SU-DHL-6 (cell line): ENCODE data around the gene TMEM178B.

ENCODE experiments used
- H2AFZ ChIP-seq: fragments of 200-600 bp; sonication (generic); 2 replicates; pipeline ENCODE4 v1.6.1; 2014; ENCODE audit warnings: low read depth, mild to moderate bottlenecking, moderate library complexity, mixed read lengths, antibody characterized with exemption, low read length; ENCODE audit not compliant: severe bottlenecking
- H3F3A ChIP-seq: fragments of 200-600 bp; shearing (Covaris generic); 2 replicates; pipeline ENCODE4 v1.6.0; 2016; ENCODE audit warnings: antibody characterized with exemption, mild to moderate bottlenecking; ENCODE audit not compliant: insufficient read depth
- H3K27ac ChIP-seq: fragments of 200-600 bp; sonication (generic); 2 replicates; pipeline ENCODE4 v1.5.1; 2016; ENCODE audit warnings: low read depth, mild to moderate bottlenecking, low read length, moderate library complexity, mixed read lengths
- H3K27me3 ChIP-seq: fragments of 200-600 bp; sonication (generic), shearing (Covaris generic); 2 replicates; pipeline ENCODE4 v1.6.0; 2014; ENCODE audit warnings: mild to moderate bottlenecking, low read length
- H3K36me3 ChIP-seq: fragments of 200-600 bp; sonication (generic); 2 replicates; pipeline ENCODE4 v1.6.1; 2014; ENCODE audit warnings: mild to moderate bottlenecking, low read length, mixed read lengths
- H3K4me2 ChIP-seq: fragments of 300-600, 200-600 bp; shearing (Covaris generic), sonication (generic); 2 replicates; pipeline ENCODE4 v1.6.0; 2014; ENCODE audit warnings: low read length, low read depth, mild to moderate bottlenecking; ENCODE audit not compliant: poor library complexity, severe bottlenecking
- H3K4me3 ChIP-seq: fragments of 200-600 bp; sonication (generic); 2 replicates; pipeline ENCODE4 v1.5.1; 2014; ENCODE audit warnings: antibody characterized with exemption, low read length, mild to moderate bottlenecking, mixed read lengths; ENCODE audit not compliant: insufficient read depth, poor library complexity, severe bottlenecking
- H3K79me2 ChIP-seq: fragments of 200-600 bp; sonication (generic); 2 replicates; pipeline ENCODE4 v1.6.1; 2014; ENCODE audit warnings: mild to moderate bottlenecking, low read length, moderate library complexity; ENCODE audit not compliant: insufficient read depth
- H3K9ac ChIP-seq: fragments of 200-600 bp; sonication (generic); 2 replicates; pipeline ENCODE4 v1.7.0; 2014; ENCODE audit warnings: mild to moderate bottlenecking, low read length
- H3K9me2 ChIP-seq: fragments of 200-600 bp; sonication (generic); replicated peaks from 2 replicates; pipeline ENCODE4 v1.6.1; 2014; ENCODE audit warnings: low read length; ENCODE audit not compliant: insufficient read depth
- H3K9me3 ChIP-seq: fragments of 200-600 bp; sonication (generic); 2 replicates; pipeline ENCODE4 v1.6.1; 2014; ENCODE audit warnings: low read length, mixed read lengths; ENCODE audit not compliant: insufficient read depth
- H4K20me1 ChIP-seq: fragments of 200-600 bp; sonication (generic); 2 replicates; pipeline ENCODE4 v1.6.1; 2014; ENCODE audit warnings: low read depth, mild to moderate bottlenecking, antibody characterized with exemption, low read length, moderate library complexity, mixed read lengths
- EZH2phosphoT487 ChIP-seq: fragments of 200-600 bp; sonication (generic), shearing (Covaris generic); conservative IDR thresholded peaks from 2 replicates; pipeline ENCODE4 v1.6.1; 2018; ENCODE audit warnings: mild to moderate bottlenecking, antibody characterized with exemption, low read length, moderate library complexity, mixed read lengths
- TF ChIP-seq, protein P1 (sequence below): fragments of 200-600 bp; sonication (generic); IDR thresholded peaks from one replicate; pipeline ENCODE4 v1.5.1; 2017; ENCODE audit warnings: antibody characterized with exemption, mild to moderate bottlenecking, low read length, moderate library complexity; ENCODE audit not compliant: insufficient read depth, poor library complexity, severe bottlenecking

The TMEM178B gene

DNA sequence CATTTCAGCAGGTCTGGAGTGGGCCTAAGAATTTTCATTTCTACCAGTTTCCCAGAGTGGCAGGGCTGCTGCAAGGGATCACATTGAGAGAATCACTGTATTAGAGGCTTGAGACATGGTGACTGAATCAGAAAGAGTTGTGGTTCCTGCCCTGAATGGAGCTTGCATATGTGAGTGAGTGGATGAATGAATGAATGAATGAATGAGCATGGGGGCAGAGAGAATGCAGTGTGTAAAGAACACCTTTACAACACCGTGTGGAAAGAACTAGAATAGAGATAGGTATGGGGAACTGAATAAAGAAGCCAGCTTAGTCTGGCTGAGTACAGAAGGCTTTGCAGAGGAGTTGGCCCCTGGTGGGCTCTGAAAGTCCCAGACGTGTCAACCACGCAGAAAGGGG, 334.6 kb downstream of the TMEM178B start:
- Histone ChIP-seq H2AFZ (no peak overlapping the region), H3K4me3 (no peak overlapping the region), H3K9ac (no peak overlapping the region), H3K36me3 (no peaks in the 10 kb centered on the region), H4K20me1 (no peaks in the 10 kb centered on the region), H3K27ac (no peak overlapping the region), H3F3A (no peaks in the 10 kb centered on the region), H3K27me3 (no peaks in the 10 kb centered on the region), H3K9me3 (no peaks in the 10 kb centered on the region), H3K9me2 (no peaks in the 10 kb centered on the region), H3K79me2 (no peaks in the 10 kb centered on the region), H3K4me2 (no peak overlapping the region)
- TF ChIP-seq EZH2phosphoT487 = no peak
- TF ChIP-seq, protein P1, sequence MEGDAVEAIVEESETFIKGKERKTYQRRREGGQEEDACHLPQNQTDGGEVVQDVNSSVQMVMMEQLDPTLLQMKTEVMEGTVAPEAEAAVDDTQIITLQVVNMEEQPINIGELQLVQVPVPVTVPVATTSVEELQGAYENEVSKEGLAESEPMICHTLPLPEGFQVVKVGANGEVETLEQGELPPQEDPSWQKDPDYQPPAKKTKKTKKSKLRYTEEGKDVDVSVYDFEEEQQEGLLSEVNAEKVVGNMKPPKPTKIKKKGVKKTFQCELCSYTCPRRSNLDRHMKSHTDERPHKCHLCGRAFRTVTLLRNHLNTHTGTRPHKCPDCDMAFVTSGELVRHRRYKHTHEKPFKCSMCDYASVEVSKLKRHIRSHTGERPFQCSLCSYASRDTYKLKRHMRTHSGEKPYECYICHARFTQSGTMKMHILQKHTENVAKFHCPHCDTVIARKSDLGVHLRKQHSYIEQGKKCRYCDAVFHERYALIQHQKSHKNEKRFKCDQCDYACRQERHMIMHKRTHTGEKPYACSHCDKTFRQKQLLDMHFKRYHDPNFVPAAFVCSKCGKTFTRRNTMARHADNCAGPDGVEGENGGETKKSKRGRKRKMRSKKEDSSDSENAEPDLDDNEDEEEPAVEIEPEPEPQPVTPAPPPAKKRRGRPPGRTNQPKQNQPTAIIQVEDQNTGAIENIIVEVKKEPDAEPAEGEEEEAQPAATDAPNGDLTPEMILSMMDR = no peak

DNA sequence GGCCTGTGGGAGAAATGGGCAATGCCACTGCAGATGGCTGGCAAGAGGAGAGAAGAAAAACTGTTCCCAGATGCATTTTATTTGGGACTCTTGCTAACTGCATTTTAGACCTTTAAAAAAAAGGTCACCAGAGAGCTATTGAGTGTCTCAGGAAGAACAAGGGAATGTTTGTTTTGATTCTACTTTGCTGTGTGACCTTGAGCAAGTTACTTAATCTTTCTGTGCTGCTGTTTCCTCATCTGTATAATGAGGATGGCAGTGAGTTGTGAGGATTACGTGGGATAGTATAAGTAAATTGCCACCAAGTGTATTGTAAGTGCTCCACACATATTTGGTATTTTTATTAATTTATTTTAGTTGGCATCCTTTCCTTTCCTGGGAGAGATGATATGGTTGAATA, 335.4 kb downstream of the TMEM178B start:
- TF ChIP-seq EZH2phosphoT487 = no peak
- TF ChIP-seq, protein P1 = no peak
- Histone ChIP-seq H3K4me2 (no peak overlapping the region), H3K4me3 (no peak overlapping the region), H3K9me3 (no peaks in the 10 kb centered on the region), H3K79me2 (no peaks in the 10 kb centered on the region), H3K9ac (no peak overlapping the region), H2AFZ (no peak overlapping the region), H3K9me2 (no peaks in the 10 kb centered on the region), H4K20me1 (no peaks in the 10 kb centered on the region), H3K36me3 (no peaks in the 10 kb centered on the region), H3K27me3 (no peaks in the 10 kb centered on the region), H3K27ac (no peak overlapping the region), H3F3A (no peaks in the 10 kb centered on the region)

DNA sequence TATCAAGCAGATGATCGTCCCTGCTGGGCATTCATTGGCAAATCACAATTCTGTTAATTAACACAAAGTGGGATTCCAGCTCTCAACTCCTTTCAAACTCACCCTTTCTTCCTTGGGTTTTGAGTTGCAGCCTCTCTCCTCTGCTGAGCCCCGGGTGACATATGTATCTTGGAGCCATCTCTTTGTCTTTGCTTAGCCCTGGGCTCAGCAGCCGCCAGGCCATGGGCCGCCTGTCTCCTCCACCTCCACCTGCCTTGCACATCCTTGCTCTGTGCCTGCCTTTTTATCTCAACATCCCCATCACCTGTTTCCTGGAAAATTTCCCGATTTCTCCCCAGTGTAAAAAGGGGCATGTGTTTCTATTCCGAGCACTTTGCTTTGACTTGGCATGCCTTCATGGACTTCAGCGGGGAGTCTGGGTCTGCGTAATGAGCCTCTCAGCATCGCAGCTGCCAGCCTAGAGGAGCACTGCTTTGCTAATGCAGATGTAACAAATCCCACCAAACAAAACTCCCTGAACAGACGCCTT, 336.0 kb downstream of the TMEM178B start:
- H2AFZ ChIP-seq = no peak overlapping the region
- TF ChIP-seq, protein P1 = no peak
- no peak for TF ChIP-seq EZH2phosphoT487
- H3K9ac ChIP-seq = no peak overlapping the region
- no peaks in the 10 kb centered on the region for H3F3A ChIP-seq
- no peaks in the 10 kb centered on the region for H3K79me2 ChIP-seq
- no peaks in the 10 kb centered on the region for H3K36me3 ChIP-seq
- no peak overlapping the region for H3K4me2 ChIP-seq
- no peaks in the 10 kb centered on the region for H3K9me3 ChIP-seq
- H4K20me1 ChIP-seq = no peaks in the 10 kb centered on the region
- no peak overlapping the region for H3K27ac ChIP-seq
- no peak overlapping the region for H3K4me3 ChIP-seq
- H3K9me2 ChIP-seq = no peaks in the 10 kb centered on the region
- H3K27me3 ChIP-seq = no peaks in the 10 kb centered on the region
